Astrocyte (in vitro differentiated cells and primary cell): Measurements from ENCODE around the gene SLC27A4. TPM values are rescaled to one million over a fixed set of nuclear protein-coding genes. Genes with fewer than 3 reads are reported as not detected.

Experiments
- DNase-seq: peaks from one replicate; pipeline ENCODE4 v3.0.0-alpha.2; 2010; ENCODE audit warnings: low read depth
- FAIRE-seq: peaks from 2 replicates; lab custom pipeline; 2011; peaks lifted over from hg19 to GRCh38; lab: Jason Lieb, UNC
- H2AFZ ChIP-seq: 2 replicates; pipeline ENCODE4 v1.6.0; 2012; ENCODE audit warnings: low read depth, low read length, inconsistent platforms
- H3K27ac ChIP-seq: 2 replicates; pipeline ENCODE4 v1.5.1; 2011; ENCODE audit warnings: low read depth, low read length, inconsistent platforms
- H3K27me3 ChIP-seq: 2 replicates; pipeline ENCODE4 v1.6.0; 2011; ENCODE audit warnings: low read length, inconsistent platforms; ENCODE audit not compliant: insufficient read depth
- H3K36me3 ChIP-seq: 2 replicates; pipeline ENCODE4 v1.5.1; 2011; ENCODE audit warnings: low read length, inconsistent platforms; ENCODE audit not compliant: insufficient read depth
- H3K4me1 ChIP-seq: 2 replicates; pipeline ENCODE4 v1.5.1; 2011; ENCODE audit warnings: low read length, inconsistent platforms; ENCODE audit not compliant: insufficient read depth
- H3K4me2 ChIP-seq: 2 replicates; pipeline ENCODE4 v1.6.0; 2012; ENCODE audit warnings: low read length, inconsistent platforms
- H3K4me3 ChIP-seq: 2 replicates; pipeline ENCODE4 v1.5.1; 2011; ENCODE audit warnings: low read depth, mild to moderate bottlenecking, low read length, inconsistent platforms; ENCODE audit not compliant: insufficient read depth
- H3K79me2 ChIP-seq: 2 replicates; pipeline ENCODE4 v1.6.0; 2012; ENCODE audit warnings: mild to moderate bottlenecking, low read length, inconsistent platforms; ENCODE audit not compliant: insufficient read depth
- H3K9ac ChIP-seq: 2 replicates; pipeline ENCODE4 v1.6.0; 2012; ENCODE audit warnings: mild to moderate bottlenecking, low read length, inconsistent platforms
- H3K9me3 ChIP-seq: 2 replicates; pipeline ENCODE4 v1.5.1; 2012; ENCODE audit warnings: low read depth, mild to moderate bottlenecking, low read length, inconsistent platforms; ENCODE audit not compliant: insufficient read depth
- H4K20me1 ChIP-seq: 2 replicates; pipeline ENCODE4 v1.6.0; 2012; ENCODE audit warnings: low read length, inconsistent platforms; ENCODE audit not compliant: insufficient read depth
- H3K27ac Mint-ChIP-seq: one replicate; pipeline ENCODE4 v1.8.0; 2021; ENCODE audit warnings: mild to moderate bottlenecking, mixed read lengths; ENCODE audit not compliant: unreplicated experiment
- H3K27me3 Mint-ChIP-seq: one replicate; pipeline ENCODE4 v1.8.0; 2021; ENCODE audit warnings: low read depth, mixed read lengths; ENCODE audit not compliant: unreplicated experiment
- H3K36me3 Mint-ChIP-seq: one replicate; pipeline ENCODE4 v1.8.0; 2021; ENCODE audit warnings: low read depth, mixed read lengths; ENCODE audit not compliant: unreplicated experiment
- H3K4me1 Mint-ChIP-seq: one replicate; pipeline ENCODE4 v1.8.0; 2021; ENCODE audit warnings: low read depth, mixed read lengths; ENCODE audit not compliant: unreplicated experiment
- H3K4me3 Mint-ChIP-seq: one replicate; pipeline ENCODE4 v1.8.0; 2021; ENCODE audit warnings: mild to moderate bottlenecking, moderate library complexity, mixed read lengths; ENCODE audit not compliant: unreplicated experiment
- H3K9me3 Mint-ChIP-seq: one replicate; pipeline ENCODE4 v1.8.0; 2021; ENCODE audit warnings: mild to moderate bottlenecking, mixed read lengths; ENCODE audit not compliant: unreplicated experiment
- EZH2 ChIP-seq: IDR thresholded peaks from 2 replicates; pipeline ENCODE4 v1.6.1; 2012; ENCODE audit warnings: mild to moderate bottlenecking, low read length, inconsistent platforms; ENCODE audit not compliant: insufficient read depth
- total RNA-seq: library from RNA; stranded (reverse); gene quantifications from 2 replicates; pipeline ENCODE4 v1.2.1, GENCODE V29; 2021
- TF ChIP-seq, protein P1 (sequence below): IDR thresholded peaks from 2 replicates; pipeline ENCODE4 v1.5.1; 2011; ENCODE audit warnings: low read depth, mild to moderate bottlenecking, inconsistent platforms, low read length, moderate library complexity; ENCODE audit not compliant: insufficient read depth

The SLC27A4 gene
- total RNA-seq, 1 donor from 2014 or later: 26.9 TPM

DNA sequence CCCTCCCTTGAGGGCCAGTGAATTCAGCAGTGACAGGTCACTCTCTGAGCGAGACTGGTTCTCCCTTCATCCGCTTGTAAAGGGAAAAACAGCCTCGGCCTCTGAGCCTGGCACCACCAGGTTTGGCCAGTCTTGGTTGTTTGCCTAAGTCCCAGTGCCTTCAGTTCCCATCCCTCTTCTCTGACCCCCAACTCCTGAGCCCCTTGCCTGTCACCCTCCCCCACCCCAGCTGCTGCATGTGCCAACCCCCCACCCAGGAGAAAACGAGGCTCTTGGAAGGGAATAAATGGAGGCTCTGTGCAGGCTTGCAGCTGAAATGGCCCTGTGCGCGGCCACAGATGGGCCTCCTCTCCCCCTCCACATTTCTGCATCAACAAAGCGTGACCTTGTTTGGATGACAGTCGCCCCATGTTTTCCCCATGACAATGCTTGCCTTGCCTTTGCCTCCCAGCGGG lies 33.9 kb downstream of the SLC27A4 start:
- Histone ChIP-seq H3K4me1 (peaks cover 12% of the 10 kb centered on the region), H3K4me3 (no peak overlapping the region), H3K27ac (no peak overlapping the region), H3K9me3 (no peaks in the 10 kb centered on the region), H2AFZ (no peak overlapping the region), H4K20me1 (peaks cover 33% of the 10 kb centered on the region), H3K9ac (no peak overlapping the region), H3K36me3 (no peaks in the 10 kb centered on the region), H3K79me2 (peaks cover 60% of the 10 kb centered on the region), H3K4me2 (no peak overlapping the region), H3K27me3 (no peaks in the 10 kb centered on the region)
- no peak for TF ChIP-seq EZH2
- TF ChIP-seq, protein P1, sequence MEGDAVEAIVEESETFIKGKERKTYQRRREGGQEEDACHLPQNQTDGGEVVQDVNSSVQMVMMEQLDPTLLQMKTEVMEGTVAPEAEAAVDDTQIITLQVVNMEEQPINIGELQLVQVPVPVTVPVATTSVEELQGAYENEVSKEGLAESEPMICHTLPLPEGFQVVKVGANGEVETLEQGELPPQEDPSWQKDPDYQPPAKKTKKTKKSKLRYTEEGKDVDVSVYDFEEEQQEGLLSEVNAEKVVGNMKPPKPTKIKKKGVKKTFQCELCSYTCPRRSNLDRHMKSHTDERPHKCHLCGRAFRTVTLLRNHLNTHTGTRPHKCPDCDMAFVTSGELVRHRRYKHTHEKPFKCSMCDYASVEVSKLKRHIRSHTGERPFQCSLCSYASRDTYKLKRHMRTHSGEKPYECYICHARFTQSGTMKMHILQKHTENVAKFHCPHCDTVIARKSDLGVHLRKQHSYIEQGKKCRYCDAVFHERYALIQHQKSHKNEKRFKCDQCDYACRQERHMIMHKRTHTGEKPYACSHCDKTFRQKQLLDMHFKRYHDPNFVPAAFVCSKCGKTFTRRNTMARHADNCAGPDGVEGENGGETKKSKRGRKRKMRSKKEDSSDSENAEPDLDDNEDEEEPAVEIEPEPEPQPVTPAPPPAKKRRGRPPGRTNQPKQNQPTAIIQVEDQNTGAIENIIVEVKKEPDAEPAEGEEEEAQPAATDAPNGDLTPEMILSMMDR: no peak
- H3K9me3 Mint-ChIP-seq: no peaks in the 10 kb centered on the region
- H3K27me3 Mint-ChIP-seq: no peaks in the 10 kb centered on the region
- DNase-seq (no peak), FAIRE-seq (no peak)
- H3K4me3 Mint-ChIP-seq: no peak overlapping the region
- peaks cover 5% of the 10 kb centered on the region for H3K36me3 Mint-ChIP-seq
- H3K4me1 Mint-ChIP-seq: peaks cover 29% of the 10 kb centered on the region
- H3K27ac Mint-ChIP-seq: no peak overlapping the region

DNA sequence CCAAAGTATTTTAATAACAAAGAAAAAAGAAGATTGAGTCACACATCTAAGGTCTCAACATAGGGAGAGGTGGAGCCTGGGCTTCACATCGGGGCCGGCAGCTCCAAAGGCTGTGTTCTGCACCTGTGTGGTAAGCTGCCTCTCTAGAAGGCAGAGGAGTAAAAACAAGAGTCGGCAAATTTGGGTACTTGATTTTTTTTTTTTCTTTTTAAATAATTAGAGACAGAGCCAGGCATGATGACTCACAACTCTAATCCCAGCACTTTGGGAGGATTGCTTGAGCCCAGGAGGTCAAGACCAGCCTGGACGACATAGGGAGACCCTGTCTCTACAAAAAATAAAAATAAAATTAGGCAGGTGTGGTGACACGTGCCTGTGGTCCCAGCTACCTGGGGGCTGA lies 35.5 kb downstream of the SLC27A4 start:
- TF ChIP-seq, protein P1: no peak
- TF ChIP-seq EZH2: no peak
- H3K27ac Mint-ChIP-seq: no peak overlapping the region
- no peak overlapping the region for H3K4me2 ChIP-seq
- H3K27ac ChIP-seq: no peak overlapping the region
- H3K36me3 ChIP-seq: no peaks in the 10 kb centered on the region
- no peak overlapping the region for H3K9ac ChIP-seq
- no peak overlapping the region for H3K4me3 Mint-ChIP-seq
- H3K27me3 Mint-ChIP-seq: no peaks in the 10 kb centered on the region
- H4K20me1 ChIP-seq: peaks cover 33% of the 10 kb centered on the region
- no peak overlapping the region for H3K4me3 ChIP-seq
- peaks cover 56% of the 10 kb centered on the region for H3K79me2 ChIP-seq
- peaks cover 12% of the 10 kb centered on the region for H3K4me1 ChIP-seq
- no peaks in the 10 kb centered on the region for H3K9me3 Mint-ChIP-seq
- no peaks in the 10 kb centered on the region for H3K27me3 ChIP-seq
- no peak overlapping the region for H2AFZ ChIP-seq
- no peaks in the 10 kb centered on the region for H3K9me3 ChIP-seq
- peaks cover 24% of the 10 kb centered on the region for H3K4me1 Mint-ChIP-seq
- DNase-seq: no peak
- H3K36me3 Mint-ChIP-seq: peaks cover 5% of the 10 kb centered on the region
- no peak for FAIRE-seq

DNA sequence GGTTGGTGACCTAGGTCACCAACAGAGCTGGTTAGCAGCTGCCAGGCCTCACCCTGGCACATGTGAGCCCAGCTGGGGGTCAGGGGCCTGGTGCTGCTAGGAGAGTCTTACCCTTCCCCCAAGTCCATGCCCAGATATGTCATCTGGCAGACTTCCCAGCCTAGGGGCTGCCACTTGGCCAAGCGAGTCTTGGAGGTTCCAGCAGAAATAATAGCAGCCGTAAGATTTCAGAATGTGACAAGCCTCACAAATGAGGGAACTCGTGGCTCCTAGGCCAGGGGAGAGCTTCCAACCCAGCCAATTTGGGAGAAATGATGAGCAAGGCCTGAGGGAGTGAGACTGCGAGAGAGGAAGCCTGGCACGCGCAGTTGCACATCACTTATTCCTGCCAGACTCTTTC lies 41.9 kb downstream of the SLC27A4 start:
- no peaks in the 10 kb centered on the region for H3K27me3 ChIP-seq
- DNase-seq (no peak), FAIRE-seq (no peak)
- H3K79me2 ChIP-seq: peaks cover 5% of the 10 kb centered on the region
- Mint-ChIP-seq H3K36me3 (peaks cover 13% of the 10 kb centered on the region), H3K4me3 (no peak overlapping the region), H3K27me3 (no peaks in the 10 kb centered on the region), H3K27ac (no peak overlapping the region), H3K9me3 (no peaks in the 10 kb centered on the region), H3K4me1 (no peaks in the 10 kb centered on the region)
- H2AFZ ChIP-seq: no peak overlapping the region
- no peak overlapping the region for H3K27ac ChIP-seq
- no peak overlapping the region for H3K9ac ChIP-seq
- H3K9me3 ChIP-seq: no peaks in the 10 kb centered on the region
- H3K4me2 ChIP-seq: no peak overlapping the region
- no peak overlapping the region for H3K4me3 ChIP-seq
- H3K4me1 ChIP-seq: peaks cover 3% of the 10 kb centered on the region
- H4K20me1 ChIP-seq: peaks cover 59% of the 10 kb centered on the region
- no peaks in the 10 kb centered on the region for H3K36me3 ChIP-seq
- TF ChIP-seq, protein P1: no peak
- no peak for TF ChIP-seq EZH2
